Measurements from ENCODE around the gene GOLGA6L7.
"Not testable (repeated sequence)": the region's sequence is repeated elsewhere in the genome, so short reads cannot be mapped to it uniquely, and the experiment has no call there.

GRCh38 chr15:28831897-28832587, 16.4 kb downstream of the GOLGA6L7 start:
- TF ChIP-seq EP300 (IDR thresholded peaks at IDR 0.05; ENCODE audit: low read depth); CTCF (IDR thresholded peaks at IDR 0.05): not testable (repeated sequence)

Measured in transverse colon (tissue), 3 donors.